Measurements from ENCODE around the gene DAP.
"Not testable (repeated sequence)": the region's sequence is repeated elsewhere in the genome, so short reads cannot be mapped to it uniquely, and the experiment has no call there.

The DAP gene

DNA sequence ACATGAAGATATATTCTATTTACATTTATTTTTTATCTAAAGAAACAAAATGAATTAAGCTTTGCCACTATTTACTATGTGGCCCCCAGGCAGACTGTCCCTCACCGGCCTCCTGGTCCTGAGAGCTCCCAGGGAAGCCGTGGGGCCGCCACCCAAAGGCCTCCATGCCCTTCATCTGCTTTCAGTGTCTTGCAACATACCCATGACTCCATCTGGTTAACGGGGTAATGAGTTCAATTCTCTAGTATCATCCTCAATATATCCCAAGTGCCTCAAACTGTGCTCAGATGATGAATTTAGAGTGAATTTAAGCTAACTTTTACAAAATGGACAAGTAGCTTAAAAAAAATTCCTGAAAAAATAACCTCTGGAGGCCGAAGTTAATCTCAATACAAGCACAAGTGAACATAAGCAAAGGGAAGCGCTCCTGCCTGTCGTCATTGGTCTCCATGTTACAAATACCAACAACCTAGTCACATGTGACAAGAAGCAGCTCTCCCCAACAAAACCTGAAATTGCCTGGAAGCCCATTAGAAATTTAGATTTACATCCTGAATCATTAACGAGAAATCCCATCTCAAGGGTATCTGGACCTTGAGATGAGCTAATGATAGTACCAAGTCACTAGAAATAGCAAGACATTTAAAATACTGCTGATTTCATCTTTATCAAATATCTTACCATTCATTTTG lies 26.1 kb downstream of the DAP start:
- DNase-seq (ENCODE audit: low spot score), result no peak

DNA sequence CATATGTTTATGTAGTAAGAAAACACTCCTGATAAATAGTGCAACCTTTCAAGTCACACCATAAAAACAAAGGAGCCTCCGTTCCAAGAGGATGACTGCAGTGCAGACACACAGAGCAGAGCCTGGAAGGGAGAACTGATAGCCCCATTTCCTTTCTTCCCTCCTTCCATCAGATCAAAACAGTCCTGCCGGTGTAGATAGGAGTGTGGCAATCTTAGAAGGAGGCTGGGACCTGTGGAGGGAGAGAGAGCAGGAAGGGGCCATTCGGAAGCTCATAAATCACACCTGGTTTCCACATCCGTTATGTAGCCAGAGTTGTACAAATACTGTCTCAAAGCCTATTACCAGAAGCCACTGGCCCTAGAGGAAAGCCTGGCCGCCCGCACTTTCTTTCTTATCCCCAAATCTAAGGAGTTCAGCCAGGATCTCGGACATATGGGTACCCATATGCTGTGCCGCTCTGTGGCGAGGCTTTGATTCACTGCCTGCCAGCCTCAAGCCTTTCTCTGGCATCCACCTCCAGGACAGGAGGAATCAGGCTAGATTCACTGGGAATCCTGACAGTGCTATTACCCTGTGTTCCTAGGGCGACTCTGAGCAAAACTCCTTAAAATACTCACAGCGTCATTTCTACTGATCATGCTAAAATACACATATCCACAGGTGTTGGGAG lies 26.9 kb downstream of the DAP start:
- DNase-seq (ENCODE audit: low spot score), result no peak

DNA sequence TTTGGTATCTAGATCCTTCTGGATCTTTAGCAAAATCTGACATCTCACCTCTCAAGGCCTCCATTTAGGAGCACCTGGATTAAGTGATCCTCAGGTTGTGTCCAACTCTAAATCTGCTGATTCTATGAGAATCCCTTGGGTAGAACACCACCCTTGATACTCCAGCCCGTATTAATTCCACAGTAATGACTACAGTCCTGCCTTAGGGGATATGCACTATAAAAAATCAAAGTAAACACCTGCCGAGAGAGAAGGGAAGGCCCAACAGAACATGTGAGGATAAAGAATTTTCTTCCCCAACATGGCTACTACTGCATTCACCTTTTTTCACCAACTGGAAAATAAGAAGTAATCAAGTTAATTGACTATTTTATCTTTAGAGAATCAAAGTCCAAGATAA lies 27.6 kb downstream of the DAP start:
- DNase-seq (ENCODE audit: low spot score), result no peak

DNA sequence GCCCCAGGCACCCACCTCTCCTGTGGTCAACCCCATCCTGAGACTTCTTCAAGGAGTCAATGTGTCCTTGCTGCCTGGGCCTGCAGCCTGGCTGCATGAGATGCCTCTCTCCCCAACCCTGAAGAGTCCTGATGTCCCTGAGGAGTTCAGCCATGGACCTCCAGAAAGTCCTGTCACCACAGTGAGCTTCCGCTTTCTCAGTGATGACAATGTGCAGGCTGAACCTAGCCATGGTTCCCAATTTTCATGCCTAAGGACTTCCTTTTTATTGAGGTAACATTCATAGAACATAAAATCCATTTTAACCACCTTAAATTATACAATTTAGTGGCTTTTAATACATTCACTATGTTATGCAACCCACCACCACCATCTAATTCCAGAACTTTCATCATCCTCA lies 29.1 kb downstream of the DAP start:
- no peak for DNase-seq (ENCODE audit: low spot score)

GRCh38 chr5:10730043-10730351 lies 31.0 kb downstream of the DAP start:
- DNase-seq (ENCODE audit: low spot score), result no peak

DNA sequence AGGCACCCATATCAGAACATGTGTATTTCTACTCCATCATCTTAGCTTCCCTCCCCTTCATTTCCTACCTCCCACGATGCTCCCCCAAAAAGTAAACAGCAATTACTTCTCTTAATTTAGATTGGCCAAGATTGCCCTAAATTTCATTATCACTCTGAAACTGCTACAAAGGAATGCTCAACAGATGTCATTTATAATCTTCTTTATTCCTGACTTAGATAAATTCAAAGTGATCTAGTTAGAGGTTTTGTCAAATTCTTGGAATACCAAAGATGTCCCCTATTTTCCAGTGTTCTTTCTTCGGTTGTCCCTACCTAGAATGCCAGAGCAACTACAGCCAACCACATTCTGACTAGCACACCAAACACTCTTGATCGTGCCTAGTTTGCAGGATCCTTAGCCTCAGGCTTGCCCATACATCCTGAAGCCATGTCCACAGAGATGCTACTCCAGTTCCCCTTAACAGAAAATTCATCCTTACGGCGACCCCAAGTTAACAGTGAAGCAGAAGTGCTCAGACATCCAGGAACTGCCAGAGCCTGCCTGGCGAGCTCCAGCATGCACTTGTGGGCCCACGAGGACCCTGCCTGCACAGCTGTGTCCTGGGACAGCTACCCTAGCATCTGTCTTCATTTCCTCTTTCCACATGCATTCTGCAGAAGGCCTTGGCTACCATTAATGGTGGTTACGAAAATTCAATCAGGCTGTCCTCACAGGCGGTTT lies 31.6 kb downstream of the DAP start:
- DNase-seq (ENCODE audit: low spot score), result peak; percentile 24

- DNase-seq (ENCODE audit: low spot score), result no peak
Observed at GRCh38 chr5:10728679-10729078, 32.4 kb downstream of the DAP start.

DNA sequence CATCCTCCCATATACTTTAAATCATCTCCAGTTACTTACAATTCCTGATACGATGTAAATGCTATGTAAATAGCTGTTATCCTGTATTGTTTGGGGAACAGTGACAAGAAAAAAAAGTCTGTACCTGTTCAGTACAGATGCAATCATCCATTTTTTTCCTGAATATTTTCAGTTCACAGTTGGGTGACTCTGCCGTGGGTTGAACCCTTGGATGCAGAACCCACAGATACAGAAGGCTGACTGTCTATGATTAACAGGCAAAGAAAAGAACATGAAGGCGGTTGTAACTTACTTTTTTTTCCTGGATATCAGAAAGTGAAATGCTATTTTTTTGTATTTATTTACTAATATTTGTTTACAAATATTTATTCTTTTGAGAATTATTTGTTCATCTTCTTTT lies 33.2 kb downstream of the DAP start:
- no peak for DNase-seq (ENCODE audit: low spot score)

- DNase-seq (ENCODE audit: low spot score), result no peak
Observed at GRCh38 chr5:10726913-10727517, 34.0 kb downstream of the DAP start.

GRCh38 chr5:10726179-10726912 lies 34.7 kb downstream of the DAP start:
- no peak for DNase-seq (ENCODE audit: low spot score)

DNA sequence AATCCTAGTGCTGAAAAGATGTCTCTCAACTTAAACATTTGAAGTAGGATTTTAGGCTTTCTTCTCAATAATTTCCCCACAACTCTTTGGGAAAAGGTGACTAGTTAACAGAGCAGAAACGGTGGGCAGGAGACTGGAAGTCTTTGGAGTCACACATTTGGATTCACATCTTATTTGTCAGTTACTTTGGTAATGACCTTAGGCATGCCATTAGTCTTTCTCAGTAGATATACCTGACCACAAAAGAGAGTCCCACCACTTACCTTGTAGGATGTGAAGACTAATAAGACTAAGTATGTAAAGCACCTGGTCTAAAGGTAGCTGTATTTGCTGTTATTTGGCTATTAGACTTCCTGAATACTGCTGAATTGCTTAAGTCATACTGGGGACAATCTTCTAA lies 35.4 kb downstream of the DAP start:
- no peak for DNase-seq (ENCODE audit: low spot score)

DNA sequence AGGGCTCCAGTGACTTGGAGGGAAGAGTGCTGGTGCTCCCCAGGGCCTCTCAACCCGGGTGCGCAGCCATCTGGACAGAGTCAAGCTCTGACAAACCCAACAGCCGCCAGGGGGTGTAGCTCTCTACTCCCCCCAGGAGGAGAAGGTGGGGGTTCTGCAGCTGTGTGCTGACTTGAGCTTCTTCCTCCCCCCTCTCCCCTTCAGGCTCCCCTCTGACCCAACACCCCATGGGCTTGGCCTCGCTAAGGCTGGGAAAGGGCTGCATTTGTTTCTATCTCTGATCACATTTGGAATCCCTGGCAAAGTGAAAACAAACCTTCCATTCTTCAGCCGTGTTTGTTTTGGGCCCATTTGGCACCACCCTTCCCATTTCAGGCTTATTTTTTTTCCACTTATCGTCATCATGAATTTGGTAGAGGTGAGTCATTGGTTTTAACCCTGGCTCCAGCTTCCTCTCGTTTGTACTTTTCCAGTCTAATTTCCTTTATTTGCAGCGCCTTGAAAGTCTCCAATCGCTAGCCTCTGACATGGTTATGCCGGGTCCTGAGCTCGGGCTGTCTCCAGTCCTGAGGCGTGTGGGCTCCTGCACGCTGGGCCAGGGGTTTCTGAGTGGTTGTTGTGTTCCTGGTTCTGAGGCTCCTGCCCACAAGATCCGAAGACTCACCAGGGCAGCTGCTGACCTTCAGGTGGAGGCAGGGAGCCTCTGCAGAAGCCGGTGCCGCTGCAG lies 36.1 kb downstream of the DAP start:
- DNase-seq (ENCODE audit: low spot score), result peak; percentile 37

DNA sequence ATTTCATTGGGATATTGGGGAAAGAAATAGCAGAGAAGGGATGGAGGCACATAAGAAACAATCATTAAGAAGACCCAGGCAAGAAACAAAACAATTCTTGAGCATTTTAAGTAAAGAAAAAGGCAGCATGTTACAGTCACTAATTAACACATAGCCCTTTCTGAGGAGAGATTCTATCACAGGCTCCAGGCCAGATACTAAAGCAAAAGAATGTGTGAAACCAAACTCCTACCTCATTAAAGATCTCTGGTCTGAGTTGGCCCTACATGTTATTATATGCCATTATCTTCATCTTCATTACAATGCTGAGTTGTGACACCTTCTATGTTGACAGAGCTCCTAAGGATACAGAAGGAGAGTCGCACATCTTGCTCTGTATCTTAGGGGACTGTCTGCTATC lies 37.5 kb downstream of the DAP start:
- no peak for DNase-seq (ENCODE audit: low spot score)

GRCh38 chr5:10720766-10721165 lies 40.3 kb downstream of the DAP start:
- not testable (repeated sequence) for DNase-seq (ENCODE audit: low spot score)

GRCh38 chr5:10719965-10720364 lies 41.1 kb downstream of the DAP start:
- DNase-seq (ENCODE audit: low spot score), result no peak

DNA sequence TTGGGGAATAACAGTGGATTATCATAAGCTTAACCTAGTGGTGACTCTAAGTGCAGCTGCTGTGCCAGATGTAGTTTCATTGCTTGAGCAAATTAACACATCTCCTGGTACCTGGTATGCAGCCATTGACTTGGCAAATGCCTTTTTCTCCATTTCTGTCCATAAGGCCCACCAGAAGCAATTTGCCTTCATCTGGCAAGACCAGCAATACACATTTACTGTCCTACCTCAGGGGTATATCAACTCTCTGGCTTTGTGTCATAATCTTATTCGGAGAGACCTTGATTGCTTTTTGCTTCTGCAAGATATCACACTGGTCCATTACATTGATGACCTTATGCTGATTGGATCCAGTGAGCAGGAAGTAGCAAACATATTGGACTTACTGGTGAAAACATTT lies 42.4 kb downstream of the DAP start:
- DNase-seq (ENCODE audit: low spot score), result not testable (repeated sequence)

- not testable (repeated sequence) for DNase-seq (ENCODE audit: low spot score)
Observed at GRCh38 chr5:10716825-10717224, 44.2 kb downstream of the DAP start.

DNA sequence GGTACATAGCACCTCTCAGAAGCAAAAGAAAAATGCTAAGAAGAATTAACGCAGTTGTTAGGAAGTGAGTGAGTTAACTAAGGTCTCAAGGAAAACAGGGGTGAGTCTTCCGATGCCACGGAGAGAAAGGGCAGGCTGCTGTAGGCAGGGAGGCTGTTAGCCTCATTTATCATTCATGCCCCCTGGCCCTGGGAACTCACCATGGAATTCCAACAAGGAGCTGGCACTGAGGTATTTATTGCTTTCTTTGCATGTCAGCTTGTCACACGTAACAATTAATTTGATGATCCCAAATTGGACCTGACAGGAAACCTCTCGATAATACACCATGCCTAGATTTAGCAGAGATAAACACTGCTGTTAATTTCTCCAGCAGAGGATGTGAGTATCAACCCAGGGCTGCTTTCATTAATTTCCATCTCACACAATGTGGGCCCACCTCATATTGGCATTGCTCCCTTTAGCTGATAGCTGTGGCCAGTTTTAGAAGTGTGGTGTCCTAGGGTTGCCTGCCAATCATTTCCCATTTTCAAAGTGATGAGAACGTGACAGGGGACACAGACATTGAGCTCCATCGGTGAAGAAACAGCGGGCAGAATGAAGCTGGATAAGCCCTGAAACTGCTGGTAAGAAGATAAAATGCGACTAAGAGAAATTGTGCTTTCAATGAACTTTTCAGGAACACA lies 45.3 kb downstream of the DAP start:
- DNase-seq (ENCODE audit: low spot score), result no peak

- DNase-seq (ENCODE audit: low spot score), result no peak
Observed at GRCh38 chr5:10712574-10713366, 48.3 kb downstream of the DAP start.

- DNase-seq (ENCODE audit: low spot score), result no peak
Observed at GRCh38 chr5:10711562-10711961, 49.5 kb downstream of the DAP start.
